Activated CD8-positive, alpha-beta memory T cell treated with anti-CD3 and anti-CD28 coated beads for 1 hour (primary cell): Measurements from ENCODE around the gene UNC13A.

Source experiments
- DNase-seq, 2 donors: peaks; one replicate each; pipeline ENCODE4 v3.0.0-alpha.2; 2020; ENCODE audit warnings: low read depth in 1 of 2; ENCODE audit errors: extremely low read depth in 1 of 2

The UNC13A gene

DNA sequence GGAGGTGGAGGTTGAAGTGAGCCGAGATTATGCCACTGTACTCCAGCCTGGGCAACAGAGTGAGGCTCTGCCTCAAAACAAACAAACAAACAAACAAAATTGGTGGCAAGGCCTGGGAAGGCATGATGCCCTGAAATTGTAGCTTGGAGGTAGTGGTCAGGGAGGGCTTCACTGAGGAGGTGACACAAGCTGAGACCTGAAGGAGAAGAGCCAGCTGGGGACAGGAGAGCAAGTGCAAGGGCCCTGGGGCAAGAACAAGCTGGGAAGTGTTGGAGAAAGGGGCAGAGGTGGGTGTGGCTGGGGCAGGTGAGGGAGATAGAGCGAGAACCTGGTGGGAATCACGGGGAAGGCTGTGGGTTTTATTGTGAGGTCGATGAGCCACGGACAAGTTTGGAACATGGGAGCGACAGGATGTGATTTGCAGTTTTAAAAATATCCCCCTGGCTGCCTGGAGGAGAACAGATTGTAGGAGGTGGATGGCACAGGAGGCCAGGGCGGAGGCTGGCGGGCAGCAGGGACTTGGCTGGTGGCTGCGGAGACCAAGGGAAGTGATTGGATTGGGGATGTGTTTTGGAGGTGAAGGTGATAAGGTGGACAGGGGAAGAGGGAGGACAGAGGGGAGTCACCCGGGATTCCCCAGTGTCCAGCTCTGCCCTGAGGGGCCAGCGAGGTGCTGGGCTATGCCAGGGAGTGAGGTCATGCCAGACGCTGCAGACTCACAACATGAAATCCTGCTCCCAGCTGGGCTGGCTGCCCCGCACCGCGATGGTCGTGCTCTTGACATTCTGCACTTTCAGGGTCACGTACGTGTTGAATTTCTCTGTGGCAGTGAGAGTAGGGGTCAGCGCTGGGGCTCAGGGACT is 14.0 kb downstream of the UNC13A start:
- no peak for DNase-seq

DNA sequence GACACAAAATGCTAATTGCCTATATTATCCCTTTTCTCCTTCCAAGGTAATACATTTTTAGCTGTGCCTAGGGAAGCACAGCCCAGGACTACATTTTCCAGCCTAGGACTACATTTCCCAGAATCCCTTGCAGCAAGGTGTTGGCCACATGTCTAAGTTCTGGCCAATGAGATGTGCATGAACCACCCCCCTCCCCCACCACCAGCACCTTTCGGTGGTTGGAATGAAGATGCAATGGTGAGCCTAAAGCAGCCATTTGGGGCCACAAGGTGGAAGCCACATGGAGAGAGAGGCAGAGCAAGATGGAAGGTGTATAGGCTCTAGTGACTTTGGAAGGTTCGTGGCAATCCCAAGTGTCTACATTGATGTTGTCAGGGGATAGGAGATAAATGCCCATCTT is 16.2 kb downstream of the UNC13A start:
- no peak for DNase-seq

DNA sequence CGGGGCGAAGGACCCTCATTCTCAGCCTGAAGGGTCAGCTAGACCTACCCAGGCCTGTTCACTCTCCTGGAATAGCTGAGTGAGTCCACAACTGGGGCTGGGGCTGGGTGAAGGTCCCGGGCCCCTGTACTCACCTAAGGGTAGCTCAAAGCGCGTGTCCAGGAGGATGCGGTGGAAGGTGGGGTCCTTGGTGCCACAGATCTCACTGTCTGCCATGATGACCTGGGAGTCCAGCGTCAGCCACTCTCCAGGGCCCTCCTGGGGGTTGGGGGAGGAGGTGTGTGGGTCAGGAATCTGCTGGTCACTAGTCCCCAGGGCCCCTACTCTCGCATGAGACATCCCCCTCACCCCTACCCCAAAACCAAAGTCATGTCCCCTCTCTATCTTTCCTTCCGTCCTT is 18.7 kb downstream of the UNC13A start:
- DNase-seq: no peak

DNA sequence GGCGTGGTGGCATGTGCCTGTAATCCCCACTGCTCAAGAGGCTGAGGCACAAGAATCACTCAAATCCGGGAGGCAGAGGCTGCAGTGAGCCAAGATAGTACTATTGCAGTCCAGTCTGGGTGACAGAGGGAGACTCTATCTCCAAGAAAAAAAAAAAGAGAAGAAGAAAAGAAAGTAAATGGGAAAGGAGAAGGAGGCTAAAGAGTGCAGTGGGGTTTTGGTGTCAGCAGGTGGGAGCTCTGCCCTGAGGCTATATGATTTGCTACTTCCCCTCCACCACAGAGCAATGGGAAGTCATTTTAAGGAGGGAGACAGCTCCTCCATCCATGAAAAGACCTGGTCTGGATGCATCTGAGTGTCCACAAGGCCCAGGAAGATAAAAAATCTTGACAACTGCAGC is 23.1 kb downstream of the UNC13A start:
- no peak for DNase-seq

DNA sequence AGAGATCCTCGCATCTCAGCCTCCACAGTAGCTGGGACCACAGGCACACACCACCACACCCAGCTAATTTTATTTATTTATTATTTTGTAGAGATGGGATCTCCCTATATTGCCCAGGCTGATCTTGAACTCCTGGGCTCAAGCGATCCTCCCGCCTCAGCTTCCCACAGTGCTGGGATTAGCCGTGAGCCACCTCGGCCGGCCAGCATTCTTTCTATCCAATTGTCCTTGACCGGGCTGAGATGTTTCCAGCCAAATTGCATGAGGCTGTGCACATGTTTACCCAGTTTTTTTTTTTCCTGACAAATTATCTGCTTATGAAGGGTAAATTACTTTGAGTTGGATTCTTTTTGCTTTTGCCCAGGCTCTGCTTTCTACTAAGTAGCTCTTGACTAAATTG is 28.2 kb downstream of the UNC13A start:
- DNase-seq: no peak

DNA sequence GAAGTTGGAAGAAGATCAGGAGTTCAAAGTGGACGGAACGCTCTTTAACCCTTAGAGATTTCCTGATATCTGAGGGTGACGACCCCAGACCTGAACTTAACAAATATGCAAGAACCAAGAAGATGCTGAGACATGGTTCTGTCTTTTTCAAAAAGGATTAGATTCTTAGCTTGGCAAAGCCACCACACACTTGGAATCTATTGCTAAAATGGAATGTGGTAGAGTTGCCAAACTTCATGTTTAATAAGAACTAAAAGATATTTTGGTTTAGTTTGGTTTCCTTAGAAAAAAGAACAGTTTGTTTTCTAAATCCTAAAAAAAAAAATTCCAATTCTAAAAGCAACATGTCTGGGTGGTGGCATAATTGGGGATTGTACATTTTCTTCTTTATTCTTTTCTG is 29.5 kb downstream of the UNC13A start:
- no peak for DNase-seq

DNA sequence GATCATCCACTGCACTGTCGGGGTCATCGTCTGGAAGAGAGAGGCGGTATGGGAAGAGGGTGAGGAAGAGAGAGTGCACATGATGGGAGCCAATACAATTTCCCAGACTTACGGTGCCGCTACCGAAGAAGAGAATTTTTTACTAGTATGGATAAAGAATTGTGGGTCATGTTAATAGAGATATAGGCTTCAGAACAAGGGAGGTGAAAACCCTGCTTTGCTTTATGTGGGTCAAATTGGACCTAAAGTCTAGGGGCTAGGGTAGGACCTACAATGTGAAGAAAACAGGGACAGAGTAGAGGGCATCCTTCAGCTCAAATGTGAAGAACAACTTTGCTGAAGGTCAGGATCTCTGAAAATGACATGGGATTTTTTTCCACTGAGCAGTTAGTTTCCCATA is 29.9 kb downstream of the UNC13A start:
- no peak for DNase-seq

DNA sequence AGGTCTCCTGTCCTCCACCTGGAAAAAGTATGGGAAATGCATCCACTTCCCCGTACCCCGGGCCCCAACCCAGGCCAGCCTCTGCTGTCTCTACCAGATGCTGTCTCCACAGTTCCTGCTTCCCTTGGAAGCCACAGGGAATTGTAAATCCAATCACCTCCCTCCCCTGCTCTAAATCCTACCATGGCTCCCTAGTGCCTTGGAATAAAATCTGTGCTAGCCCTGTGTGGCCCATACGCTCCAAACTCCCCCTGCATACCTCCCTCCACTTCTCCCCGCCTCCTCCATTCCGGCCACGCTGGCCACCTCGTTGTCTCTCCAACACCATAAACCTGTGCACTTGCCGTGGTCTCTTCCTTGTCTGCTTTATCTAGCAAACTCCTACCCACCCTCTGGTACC is 31.2 kb downstream of the UNC13A start:
- no peak for DNase-seq

DNA sequence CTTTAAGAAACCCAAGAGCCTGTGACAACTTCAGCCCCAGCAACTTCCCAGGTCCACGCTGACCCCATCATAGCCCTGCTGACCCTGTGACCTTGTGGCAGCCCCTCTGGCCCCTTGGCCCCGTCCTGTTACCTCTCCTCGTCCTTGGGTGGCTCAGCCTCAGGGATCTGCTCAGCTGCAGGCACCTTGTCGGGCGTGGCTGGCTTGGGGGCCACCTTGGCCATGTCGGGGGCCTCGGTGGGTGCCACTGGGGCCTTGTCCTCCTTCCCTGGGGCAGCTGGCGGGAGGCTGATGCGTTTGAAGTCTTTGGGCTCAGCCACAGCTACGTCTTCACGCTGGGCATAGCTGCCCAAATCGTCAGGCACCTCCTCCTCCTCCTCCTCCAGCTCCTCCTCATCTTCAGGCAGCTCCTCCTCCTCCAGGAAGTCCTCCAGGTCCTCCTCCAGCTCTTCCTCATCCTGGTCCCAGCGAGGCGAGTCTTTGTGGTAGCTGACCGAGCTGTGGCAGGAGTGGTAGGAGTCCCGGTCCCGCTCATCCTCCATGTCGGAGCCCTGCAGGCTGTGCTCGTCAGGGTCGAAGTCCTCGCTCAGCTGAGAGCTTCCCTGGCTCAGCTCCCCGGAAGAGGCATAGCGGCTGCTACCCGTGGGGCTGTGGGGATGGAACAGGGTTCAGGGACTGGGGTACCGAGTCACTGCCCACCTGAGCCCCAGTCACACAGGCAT is 32.2 kb downstream of the UNC13A start:
- no peak for DNase-seq

DNA sequence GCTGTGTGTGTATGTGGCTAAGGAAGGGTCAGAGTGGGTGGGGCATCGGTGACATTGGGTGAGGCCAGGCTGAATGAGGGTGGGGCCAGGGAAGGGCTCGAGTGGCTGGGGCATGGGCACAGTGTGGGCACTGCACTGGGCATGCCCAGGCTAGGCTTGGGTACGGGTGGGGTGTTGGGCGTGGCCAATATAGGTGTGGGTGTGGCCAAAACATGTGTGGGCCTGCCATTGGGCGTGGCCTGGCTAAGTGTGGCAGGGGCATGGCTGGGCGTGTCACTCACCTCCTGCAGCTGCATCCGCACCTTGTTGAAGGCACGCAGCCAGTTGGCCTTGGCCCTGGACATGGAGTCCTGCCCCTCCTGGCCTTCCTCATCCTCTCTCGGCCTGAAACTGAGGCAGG is 33.2 kb downstream of the UNC13A start:
- DNase-seq: no peak

DNA sequence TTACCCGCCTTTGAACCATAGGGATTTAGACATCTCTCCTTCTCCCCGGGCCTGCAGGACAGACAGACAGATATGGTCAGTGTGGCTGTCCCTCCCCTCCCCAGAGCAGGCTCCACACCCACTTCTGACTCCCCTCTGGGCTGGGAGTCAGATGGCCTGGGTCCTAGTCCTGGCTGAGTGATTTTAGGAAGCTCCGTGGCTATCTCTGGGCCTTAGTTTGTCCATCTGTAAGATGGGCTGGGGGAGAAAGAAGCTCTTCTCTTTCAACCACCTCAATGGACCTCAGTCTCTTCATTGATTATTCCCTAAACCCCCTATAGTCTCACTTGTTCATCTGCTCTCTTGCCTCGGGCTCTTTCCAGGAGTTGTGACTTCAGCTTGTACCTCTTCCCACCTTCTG is 35.5 kb downstream of the UNC13A start:
- DNase-seq: no peak

DNA sequence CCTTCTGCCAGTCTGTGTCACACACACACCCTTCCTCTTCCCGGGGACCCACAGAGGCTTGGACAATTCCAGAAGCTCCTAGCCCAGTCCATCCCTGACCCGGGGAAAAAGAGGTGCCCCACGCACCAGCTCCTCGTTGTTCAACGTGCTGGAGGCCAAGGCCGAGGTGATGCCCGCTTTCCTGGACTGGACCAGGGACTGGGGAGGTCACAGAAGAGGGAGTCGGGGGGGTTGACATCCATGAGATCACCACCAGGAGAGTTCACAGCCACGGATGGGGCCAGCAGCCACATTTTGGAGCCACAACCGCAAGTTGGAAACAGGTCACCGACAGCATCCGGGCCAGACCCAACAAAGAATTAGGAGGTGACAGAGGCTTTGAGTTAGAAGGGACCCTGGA is 39.4 kb downstream of the UNC13A start:
- no peak for DNase-seq

DNA sequence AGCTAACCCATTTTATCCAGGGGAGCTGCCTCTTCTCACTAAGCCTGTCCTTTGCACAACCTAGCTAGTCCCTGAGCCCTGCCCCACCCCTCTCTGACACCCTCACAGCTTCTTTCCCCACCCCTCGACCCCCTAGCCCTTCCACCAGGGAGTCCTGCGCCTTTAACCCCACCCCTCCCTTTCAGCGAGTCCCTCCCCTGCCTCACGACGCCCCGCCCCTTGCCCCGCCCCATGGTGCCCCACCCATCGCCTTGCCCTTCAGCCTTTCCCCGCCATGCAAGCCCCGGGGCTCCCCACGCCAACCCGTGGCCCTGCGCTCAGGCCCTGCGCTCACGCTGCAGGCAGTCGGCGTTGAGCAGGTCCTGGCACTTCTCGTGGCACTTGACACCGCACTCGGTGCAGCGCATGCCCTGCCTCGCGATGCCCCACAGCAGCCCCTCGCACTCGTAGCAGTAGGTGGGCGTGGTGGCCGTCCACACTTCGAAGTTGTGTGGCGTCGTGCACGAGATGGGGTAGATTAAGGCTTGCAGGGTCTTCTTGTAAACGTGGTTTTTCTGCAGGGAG is 40.0 kb downstream of the UNC13A start:
- DNase-seq: no peak

DNA sequence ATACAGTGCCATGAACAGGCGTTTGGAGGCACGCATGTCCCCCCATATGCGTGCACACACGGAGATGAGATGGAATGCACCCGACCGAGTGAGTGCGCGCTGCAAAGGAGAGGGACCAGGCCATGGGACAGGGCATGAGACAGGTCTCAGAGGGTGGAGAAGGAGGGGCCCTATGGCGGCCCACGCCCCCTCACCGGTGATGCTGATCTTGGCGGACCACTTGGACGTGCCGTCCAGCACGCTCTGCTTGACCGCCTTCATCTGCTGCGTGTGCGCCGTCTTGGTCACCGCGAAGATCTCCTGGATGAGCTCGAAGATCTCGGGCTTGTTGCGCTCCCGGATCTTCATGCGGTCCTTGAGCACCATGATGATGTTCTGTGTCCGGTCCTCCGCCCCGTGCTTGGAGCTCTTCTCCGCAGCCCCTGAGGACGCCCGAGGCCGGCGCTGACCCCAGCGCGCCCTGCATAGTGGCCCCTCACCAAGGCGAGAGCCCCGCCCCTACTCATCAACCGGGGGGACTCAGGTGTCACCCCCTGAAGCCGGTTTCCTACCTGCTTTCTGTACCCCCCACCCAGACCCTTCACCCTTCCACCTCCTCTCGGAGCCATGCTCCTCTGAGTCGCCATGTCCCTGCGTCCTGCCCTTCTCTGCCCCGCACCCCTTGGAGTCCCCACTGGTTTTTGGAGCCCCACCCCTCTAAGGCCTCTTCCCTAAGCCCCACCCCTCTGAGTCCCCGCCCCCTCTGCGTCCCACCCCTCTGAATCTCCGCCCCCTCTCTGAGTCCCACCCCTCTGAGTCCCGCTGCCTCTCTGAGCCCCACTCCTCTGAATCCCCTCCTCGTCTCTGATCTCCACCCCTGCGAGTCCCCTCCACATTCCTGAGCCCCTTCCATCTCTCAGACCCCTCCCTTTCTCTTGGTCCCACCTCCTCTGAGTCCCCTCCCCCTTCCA is 40.8 kb downstream of the UNC13A start:
- no peak for DNase-seq

DNA sequence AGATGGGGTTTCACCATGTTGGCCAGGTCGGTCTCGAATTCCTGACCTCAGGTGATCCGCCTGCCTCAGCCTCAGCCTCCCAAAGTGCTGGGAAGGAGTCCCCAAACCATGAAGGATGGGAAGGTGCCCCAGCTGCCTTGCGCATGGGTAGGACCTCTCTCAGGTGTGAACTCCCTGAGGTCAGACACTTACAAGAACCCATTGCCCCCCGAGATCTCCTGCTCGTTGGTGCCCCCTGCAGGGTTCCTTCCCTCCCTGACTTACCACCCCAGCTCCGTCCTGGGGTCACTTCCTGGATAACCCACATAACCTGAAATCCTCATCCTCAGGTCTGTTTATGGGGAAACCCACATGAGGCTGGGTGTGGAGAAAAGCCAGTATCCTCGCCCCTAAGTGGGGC is 41.7 kb downstream of the UNC13A start:
- DNase-seq: no peak

DNA sequence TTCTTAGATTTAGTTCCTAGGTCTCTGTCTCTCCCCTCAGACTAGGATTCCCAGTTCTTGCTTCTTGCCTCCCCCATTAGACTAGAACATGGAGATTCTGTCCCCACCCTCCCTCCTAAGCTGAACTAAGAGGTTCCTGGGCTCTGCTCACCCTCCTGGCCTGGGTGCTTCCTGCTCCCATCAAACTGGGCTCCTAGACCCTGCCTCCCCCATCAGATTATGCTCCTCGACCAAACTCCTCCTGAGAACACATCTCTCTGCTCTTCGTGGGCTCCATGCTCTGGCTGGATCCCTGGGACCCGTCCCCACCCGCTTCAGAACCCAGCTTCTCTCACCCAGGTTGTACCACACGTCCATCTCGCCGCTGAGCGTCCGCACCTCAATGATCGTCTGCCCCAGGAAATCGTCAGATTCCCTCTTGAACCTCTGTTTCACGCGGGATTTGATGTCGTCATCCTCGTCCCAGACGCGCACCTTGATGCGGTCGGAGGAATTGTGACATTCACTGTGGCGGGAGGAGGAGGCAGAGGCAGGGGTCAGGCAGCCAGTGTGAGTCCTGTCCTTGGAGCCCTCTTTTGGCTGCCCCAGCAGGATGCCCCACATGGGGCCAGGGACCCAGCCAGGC is 42.7 kb downstream of the UNC13A start:
- no peak for DNase-seq

DNA sequence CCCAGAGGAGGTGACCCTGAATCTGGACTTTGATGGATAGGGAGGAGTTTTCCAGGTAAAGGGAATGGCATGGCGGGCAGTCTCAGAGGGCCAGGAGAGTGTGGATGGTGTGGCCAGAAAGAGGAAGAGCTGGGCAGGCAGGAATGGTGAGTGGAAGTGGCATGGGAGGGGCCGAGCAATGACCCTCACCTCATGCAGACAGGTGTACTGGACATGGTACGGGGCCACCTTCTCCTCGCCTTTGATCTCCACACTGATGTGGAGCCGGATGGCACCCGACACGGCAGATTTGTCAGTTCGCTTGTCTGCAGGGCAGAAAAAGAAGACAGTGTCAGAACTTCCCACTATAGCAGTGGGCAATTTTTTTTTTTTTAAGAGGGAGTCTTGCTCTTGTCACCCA is 45.5 kb downstream of the UNC13A start:
- DNase-seq: no peak

DNA sequence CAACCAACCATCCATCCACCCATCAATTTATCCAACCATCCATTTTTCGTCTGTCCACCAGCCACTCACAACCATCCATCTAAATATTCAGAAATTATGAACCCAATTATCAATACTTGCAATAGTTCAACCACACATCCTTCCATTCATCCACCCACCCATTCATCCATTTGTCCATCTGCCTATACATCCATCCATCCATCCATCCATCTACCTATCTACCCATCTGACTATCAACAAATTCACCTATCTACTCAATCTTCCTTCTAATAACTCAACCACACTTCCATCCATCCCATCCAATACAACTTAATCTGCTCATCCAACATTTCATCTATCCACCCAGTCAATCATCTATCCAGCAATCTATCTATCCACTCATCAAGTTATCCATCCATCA is 46.3 kb downstream of the UNC13A start:
- DNase-seq: no peak

DNA sequence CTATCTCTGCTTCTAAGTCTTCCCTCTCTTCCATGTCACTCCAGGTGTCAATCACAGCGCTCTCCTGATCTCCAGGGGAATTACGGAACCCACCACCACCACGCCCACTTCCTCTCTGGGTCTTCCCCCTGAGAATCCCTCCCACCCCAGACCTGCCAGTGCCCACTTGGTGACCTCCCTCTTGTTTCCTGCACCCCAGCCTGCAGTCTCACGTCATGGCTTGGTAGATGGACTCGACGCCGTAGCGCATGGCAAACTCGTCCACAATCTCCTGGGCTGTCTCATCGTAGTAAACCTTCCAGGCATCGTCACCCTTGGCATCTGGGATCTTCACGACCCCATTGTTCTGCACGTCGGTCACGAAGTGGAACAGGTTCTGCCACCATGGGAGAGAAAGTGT is 47.0 kb downstream of the UNC13A start:
- no peak for DNase-seq

DNA sequence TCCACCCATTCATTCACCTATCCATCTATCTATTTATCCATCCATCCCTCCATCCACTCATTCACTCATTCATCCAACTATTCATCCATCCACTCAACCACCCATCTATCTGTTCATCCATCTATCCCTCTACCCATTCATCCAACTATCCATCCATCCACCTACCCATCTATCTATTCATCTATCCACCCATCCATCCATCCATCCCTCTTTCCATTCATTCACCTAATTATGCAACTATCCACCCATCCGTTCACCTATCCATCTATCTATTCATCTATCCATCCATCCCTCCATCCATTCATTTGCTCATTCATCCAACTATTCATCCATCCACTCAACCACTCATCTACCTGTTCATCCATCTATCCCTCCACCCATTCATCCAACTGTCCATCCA is 54.5 kb downstream of the UNC13A start:
- no peak for DNase-seq

DNA sequence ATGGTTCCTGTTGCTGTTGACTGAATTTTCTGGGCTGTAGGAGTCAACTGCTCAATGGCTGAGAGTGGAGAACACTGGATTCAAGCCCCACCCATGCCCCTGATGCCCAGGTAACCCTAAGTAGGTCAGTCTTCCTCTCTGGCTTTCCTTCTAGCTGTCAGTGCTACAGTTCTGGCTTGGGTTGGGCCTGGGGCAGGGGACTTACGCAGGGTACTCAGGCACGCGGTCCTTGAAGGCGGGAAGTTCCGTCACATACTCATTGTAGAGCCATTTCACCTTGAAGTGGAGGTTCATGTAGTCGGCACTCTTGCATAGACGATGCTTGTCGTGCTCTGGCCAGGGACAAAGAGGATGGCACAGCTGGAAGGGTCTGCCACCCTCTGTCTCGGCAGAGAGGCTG is 55.6 kb downstream of the UNC13A start:
- no peak for DNase-seq
